ENCODE results near the gene COL4A5. TPM values are rescaled to one million over a fixed set of nuclear protein-coding genes. Genes with fewer than 3 reads are reported as not detected.

Gene COL4A5
- total RNA-seq, 2 experiments from 2014 or later: not detected

GRCh38 chrX:108485960-108486359 is 46.3 kb downstream of the COL4A5 start:
- H3K36me3 Mint-ChIP-seq (ENCODE audit: low read depth): no peaks in the 10 kb centered on the region
- H3K4me1 Mint-ChIP-seq: no peaks in the 10 kb centered on the region
- no peak for DNase-seq
- no peaks in the 10 kb centered on the region for H3K27me3 Mint-ChIP-seq
- no peak overlapping the region for H3K4me3 Mint-ChIP-seq
- CTCF ChIA-PET: no interaction called here
- POLR2A ChIA-PET: no interaction called here
- no peak overlapping the region for H3K27ac Mint-ChIP-seq
- no peaks in the 10 kb centered on the region for H3K9me3 Mint-ChIP-seq

- no peak overlapping the region for H3K4me3 Mint-ChIP-seq
- H3K27me3 Mint-ChIP-seq: no peaks in the 10 kb centered on the region
- no peaks in the 10 kb centered on the region for H3K4me1 Mint-ChIP-seq
- H3K27ac Mint-ChIP-seq: no peak overlapping the region
- H3K36me3 Mint-ChIP-seq (ENCODE audit: low read depth): no peaks in the 10 kb centered on the region
- POLR2A ChIA-PET: no interaction called here
- DNase-seq: no peak
- CTCF ChIA-PET: no interaction called here
- H3K9me3 Mint-ChIP-seq: no peaks in the 10 kb centered on the region
Measured at GRCh38 chrX:108494406-108495090, 54.9 kb downstream of the COL4A5 start.

- CTCF ChIA-PET: no interaction called here
- Mint-ChIP-seq H3K4me3 (no peak overlapping the region), H3K4me1 (no peaks in the 10 kb centered on the region), H3K9me3 (no peaks in the 10 kb centered on the region), H3K27me3 (no peaks in the 10 kb centered on the region), H3K27ac (no peak overlapping the region), H3K36me3 (ENCODE audit: low read depth) (no peaks in the 10 kb centered on the region)
- no peak for DNase-seq
- POLR2A ChIA-PET: no interaction called here
Measured at GRCh38 chrX:108511721-108512120, 72.1 kb downstream of the COL4A5 start.

GRCh38 chrX:108516184-108516583 is 76.5 kb downstream of the COL4A5 start:
- no peaks in the 10 kb centered on the region for H3K9me3 Mint-ChIP-seq
- H3K36me3 Mint-ChIP-seq (ENCODE audit: low read depth): no peaks in the 10 kb centered on the region
- no peak for DNase-seq
- H3K27me3 Mint-ChIP-seq: no peaks in the 10 kb centered on the region
- no peak overlapping the region for H3K4me3 Mint-ChIP-seq
- H3K4me1 Mint-ChIP-seq: no peaks in the 10 kb centered on the region
- ChIA-PET CTCF (no interaction called here), POLR2A (no interaction called here)
- no peak overlapping the region for H3K27ac Mint-ChIP-seq

GRCh38 chrX:108527724-108528123 is 88.1 kb downstream of the COL4A5 start:
- H3K27ac Mint-ChIP-seq: no peak overlapping the region
- H3K9me3 Mint-ChIP-seq: no peaks in the 10 kb centered on the region
- H3K27me3 Mint-ChIP-seq: no peaks in the 10 kb centered on the region
- DNase-seq: no peak
- no peaks in the 10 kb centered on the region for H3K36me3 Mint-ChIP-seq (ENCODE audit: low read depth)
- no peaks in the 10 kb centered on the region for H3K4me1 Mint-ChIP-seq
- ChIA-PET POLR2A (no interaction called here), CTCF (no interaction called here)
- H3K4me3 Mint-ChIP-seq: no peak overlapping the region

DNA sequence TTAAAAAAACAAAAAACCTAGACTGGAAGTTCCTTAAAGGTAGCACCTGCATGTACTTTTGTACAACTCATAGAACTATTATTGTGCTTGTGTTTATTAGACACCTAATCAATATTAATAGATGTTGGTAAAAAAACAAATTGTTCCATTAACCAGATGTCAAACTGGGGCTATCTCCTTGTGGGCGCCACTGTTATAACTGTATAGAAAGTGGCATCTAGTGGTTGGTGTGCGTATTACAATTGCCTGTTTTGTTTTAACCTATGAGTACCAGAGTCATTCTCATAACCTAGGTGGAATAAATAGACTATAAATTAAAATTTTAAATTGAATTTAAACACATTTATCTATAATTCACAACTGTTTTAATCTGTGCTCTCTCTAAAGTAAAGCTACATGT is 97.4 kb downstream of the COL4A5 start:
- ChIA-PET CTCF (no interaction called here), POLR2A (no interaction called here)
- Mint-ChIP-seq H3K4me3 (no peak overlapping the region), H3K27ac (no peak overlapping the region), H3K27me3 (no peaks in the 10 kb centered on the region), H3K36me3 (ENCODE audit: low read depth) (no peaks in the 10 kb centered on the region), H3K4me1 (no peaks in the 10 kb centered on the region), H3K9me3 (no peaks in the 10 kb centered on the region)
- peak; percentile 9 for DNase-seq

- ChIA-PET CTCF (no interaction called here), POLR2A (no interaction called here)
- Mint-ChIP-seq H3K27ac (no peak overlapping the region), H3K36me3 (ENCODE audit: low read depth) (no peaks in the 10 kb centered on the region), H3K4me1 (no peaks in the 10 kb centered on the region), H3K4me3 (no peak overlapping the region), H3K9me3 (no peaks in the 10 kb centered on the region), H3K27me3 (no peaks in the 10 kb centered on the region)
- DNase-seq: no peak
Measured at GRCh38 chrX:108541286-108541685, 101.6 kb downstream of the COL4A5 start.

- ChIA-PET CTCF (no interaction called here), POLR2A (no interaction called here)
- Mint-ChIP-seq H3K27ac (no peak overlapping the region), H3K27me3 (no peaks in the 10 kb centered on the region), H3K4me1 (no peaks in the 10 kb centered on the region), H3K9me3 (no peaks in the 10 kb centered on the region), H3K36me3 (ENCODE audit: low read depth) (no peaks in the 10 kb centered on the region), H3K4me3 (no peak overlapping the region)
- no peak for DNase-seq
Measured at GRCh38 chrX:108557580-108557979, 117.9 kb downstream of the COL4A5 start.

DNA sequence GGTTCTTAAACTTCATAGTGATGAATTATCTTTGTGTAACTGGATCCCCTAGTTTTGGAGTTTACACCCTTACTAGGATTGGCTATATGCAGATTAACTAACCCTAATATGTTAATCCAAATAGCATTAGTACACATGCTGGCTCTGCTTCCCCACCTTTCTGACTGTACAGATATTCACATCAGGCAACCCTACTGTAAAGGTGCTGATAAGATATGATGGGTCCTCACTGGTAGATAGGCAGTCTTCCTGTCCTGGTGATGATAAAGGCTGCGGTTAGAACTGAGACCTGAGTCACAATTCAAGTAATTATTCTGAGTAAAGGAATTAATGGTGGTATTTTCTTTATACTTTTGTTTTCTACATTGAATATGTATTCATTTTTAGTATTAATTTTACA is 118.6 kb downstream of the COL4A5 start:
- H3K27me3 Mint-ChIP-seq: no peaks in the 10 kb centered on the region
- CTCF ChIA-PET: no interaction called here
- H3K9me3 Mint-ChIP-seq: no peaks in the 10 kb centered on the region
- H3K4me1 Mint-ChIP-seq: no peaks in the 10 kb centered on the region
- POLR2A ChIA-PET: no interaction called here
- no peak for DNase-seq
- H3K4me3 Mint-ChIP-seq: no peak overlapping the region
- H3K27ac Mint-ChIP-seq: no peak overlapping the region
- no peaks in the 10 kb centered on the region for H3K36me3 Mint-ChIP-seq (ENCODE audit: low read depth)

DNA sequence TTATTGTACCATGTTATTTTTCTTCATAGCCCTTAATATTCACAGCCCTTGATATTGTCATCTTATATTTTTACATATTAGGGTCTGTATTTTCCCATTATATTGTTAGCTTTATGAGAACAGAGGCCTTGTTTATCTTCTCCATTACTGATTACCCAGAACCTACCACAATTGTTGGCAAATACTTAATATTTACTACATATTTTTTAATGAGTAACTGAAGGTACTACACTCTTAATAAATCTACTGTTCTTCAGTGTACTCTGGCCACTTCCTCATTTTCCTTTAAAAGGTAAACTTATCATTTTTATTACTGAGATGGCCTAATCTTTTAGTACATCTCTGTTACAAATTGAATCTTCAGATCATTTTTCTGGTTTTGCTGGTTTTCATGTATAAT is 133.5 kb downstream of the COL4A5 start:
- POLR2A ChIA-PET: no interaction called here

GRCh38 chrX:108582151-108582550 is 142.5 kb downstream of the COL4A5 start:
- H3K4me1 Mint-ChIP-seq: no peaks in the 10 kb centered on the region
- no peak overlapping the region for H3K4me3 Mint-ChIP-seq
- ChIA-PET POLR2A (no interaction called here), CTCF (no interaction called here)
- no peaks in the 10 kb centered on the region for H3K9me3 Mint-ChIP-seq
- no peak overlapping the region for H3K27ac Mint-ChIP-seq
- no peak for DNase-seq
- H3K36me3 Mint-ChIP-seq (ENCODE audit: low read depth): no peaks in the 10 kb centered on the region
- H3K27me3 Mint-ChIP-seq: no peaks in the 10 kb centered on the region

More for the DNA sequence above, 133.5 kb downstream of the COL4A5 start:
- H3K4me1 Mint-ChIP-seq: no peaks in the 10 kb centered on the region
- no peaks in the 10 kb centered on the region for H3K9me3 Mint-ChIP-seq
- DNase-seq: no peak
- H3K4me3 Mint-ChIP-seq: no peak overlapping the region
- H3K27me3 Mint-ChIP-seq: no peaks in the 10 kb centered on the region
- no peak overlapping the region for H3K27ac Mint-ChIP-seq
- CTCF ChIA-PET: no interaction called here
- H3K36me3 Mint-ChIP-seq (ENCODE audit: low read depth): no peaks in the 10 kb centered on the region

DNA sequence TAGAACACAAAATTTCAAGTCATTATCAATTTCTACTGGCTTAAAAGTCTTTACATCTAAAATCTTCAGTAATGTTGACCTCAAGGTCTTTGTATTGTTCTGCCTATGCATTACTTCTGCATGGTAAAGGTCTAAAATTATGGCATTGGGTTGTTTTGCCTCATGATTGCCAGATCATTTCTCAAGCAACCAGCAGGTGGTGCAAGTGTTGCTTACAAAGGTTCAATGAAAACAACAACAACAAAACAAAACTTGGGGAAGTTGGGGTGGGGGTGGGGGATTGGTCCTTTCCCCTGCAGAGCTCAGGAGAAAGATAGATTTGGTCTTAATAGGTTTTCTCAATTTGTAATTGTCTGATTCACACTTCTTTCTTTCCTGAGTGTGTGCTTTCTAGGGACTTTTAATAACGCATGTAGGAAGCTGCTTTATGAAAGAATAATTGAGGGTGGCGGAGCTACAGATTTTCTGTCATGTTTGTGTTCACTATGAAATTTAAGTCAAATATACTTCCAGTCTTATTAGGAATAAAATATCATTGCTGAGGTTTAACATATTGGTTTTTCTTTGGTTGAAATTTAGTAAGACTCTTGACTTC is 145.1 kb downstream of the COL4A5 start:
- no peaks in the 10 kb centered on the region for H3K4me1 Mint-ChIP-seq
- no peak overlapping the region for H3K27ac Mint-ChIP-seq
- no peaks in the 10 kb centered on the region for H3K27me3 Mint-ChIP-seq
- no peaks in the 10 kb centered on the region for H3K36me3 Mint-ChIP-seq (ENCODE audit: low read depth)
- H3K9me3 Mint-ChIP-seq: no peaks in the 10 kb centered on the region
- CTCF ChIA-PET: no interaction called here
- POLR2A ChIA-PET: no interaction called here
- H3K4me3 Mint-ChIP-seq: no peak overlapping the region
- DNase-seq: no peak

GRCh38 chrX:108590496-108590895 is 150.9 kb downstream of the COL4A5 start:
- Mint-ChIP-seq H3K27ac (no peak overlapping the region), H3K36me3 (ENCODE audit: low read depth) (no peaks in the 10 kb centered on the region), H3K4me1 (no peaks in the 10 kb centered on the region), H3K4me3 (no peak overlapping the region), H3K9me3 (no peaks in the 10 kb centered on the region), H3K27me3 (no peaks in the 10 kb centered on the region)
- POLR2A ChIA-PET: no interaction called here
- CTCF ChIA-PET: no interaction called here
- no peak for DNase-seq

DNA sequence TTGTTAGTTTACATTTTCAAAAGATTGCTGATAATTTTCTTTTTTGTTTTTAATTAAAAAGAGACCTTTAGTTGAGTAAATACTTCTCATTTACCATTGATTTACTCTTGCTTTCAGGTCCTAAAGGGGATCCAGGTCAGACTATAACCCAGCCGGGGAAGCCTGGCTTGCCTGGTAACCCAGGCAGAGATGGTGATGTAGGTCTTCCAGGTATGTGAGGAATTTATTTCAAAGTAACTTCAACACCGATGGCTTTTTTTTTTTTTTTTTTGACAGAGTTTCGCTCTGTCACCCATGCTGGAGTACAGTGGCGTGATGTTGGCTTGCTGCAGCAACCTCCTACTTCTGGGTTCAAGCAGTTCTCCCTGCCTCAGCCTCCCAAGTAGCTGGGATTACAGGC is 161.6 kb downstream of the COL4A5 start:
- Mint-ChIP-seq H3K27ac (no peak overlapping the region), H3K4me1 (no peaks in the 10 kb centered on the region), H3K27me3 (no peaks in the 10 kb centered on the region), H3K36me3 (ENCODE audit: low read depth) (no peaks in the 10 kb centered on the region), H3K9me3 (no peaks in the 10 kb centered on the region), H3K4me3 (no peak overlapping the region)
- DNase-seq: no peak
- ChIA-PET CTCF (no interaction called here), POLR2A (no interaction called here)
